Hematopoietic multipotent progenitor cell treated with erythropoietin and hydrocortisone succinate and interleukin-3 and kit ligand, for 6 days (in vitro differentiated cells): ENCODE measurements around the gene ABHD4.
"Not testable (repeated sequence)": the region's sequence is repeated elsewhere in the genome, so short reads cannot be mapped to it uniquely, and the experiment has no call there.

Experiments
- DNase-seq: peaks from one replicate; pipeline ENCODE4 v3.0.0-alpha.2; 2015

ABHD4 gene

DNA sequence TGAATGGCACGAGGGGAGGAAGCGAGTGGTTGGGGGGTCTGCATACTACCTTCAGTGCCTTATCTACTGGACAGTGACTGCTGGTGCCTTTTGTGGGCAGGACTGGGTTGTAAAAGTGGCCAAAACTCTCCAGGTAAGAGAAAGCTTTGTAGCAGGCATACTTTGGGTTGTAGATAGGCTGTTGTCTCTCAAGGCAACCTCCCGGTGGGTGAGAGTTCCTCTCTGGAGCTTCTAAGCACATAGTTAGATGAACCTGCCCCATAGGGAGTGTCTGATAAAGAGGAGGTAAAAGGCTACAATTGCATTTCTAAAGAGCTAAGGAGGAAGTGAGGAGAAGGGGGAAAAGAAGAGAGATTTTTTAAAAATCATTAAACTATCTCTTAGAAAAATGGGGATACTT lies 4.9 kb upstream of the ABHD4 start:
- DNase-seq = no peak

DNA sequence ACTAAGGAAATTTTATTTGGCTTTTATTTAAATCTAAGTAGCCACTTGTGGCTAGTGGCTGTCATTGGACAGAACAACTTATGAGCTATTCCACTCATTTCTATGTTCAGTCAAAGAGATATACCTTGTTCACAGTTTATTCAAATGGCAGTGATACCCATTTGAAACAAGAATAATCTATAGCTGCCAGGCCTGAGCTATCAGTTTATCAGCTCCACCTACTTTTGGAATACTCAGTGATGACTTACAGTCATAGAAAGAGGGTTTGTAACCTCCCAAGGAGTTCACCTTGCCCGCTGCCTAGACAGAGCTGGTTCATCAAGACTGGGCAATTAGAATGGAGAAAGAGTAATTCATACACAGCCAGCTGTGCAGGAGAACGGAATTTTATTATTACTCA lies 4.5 kb upstream of the ABHD4 start:
- DNase-seq = peak; percentile 49

DNA sequence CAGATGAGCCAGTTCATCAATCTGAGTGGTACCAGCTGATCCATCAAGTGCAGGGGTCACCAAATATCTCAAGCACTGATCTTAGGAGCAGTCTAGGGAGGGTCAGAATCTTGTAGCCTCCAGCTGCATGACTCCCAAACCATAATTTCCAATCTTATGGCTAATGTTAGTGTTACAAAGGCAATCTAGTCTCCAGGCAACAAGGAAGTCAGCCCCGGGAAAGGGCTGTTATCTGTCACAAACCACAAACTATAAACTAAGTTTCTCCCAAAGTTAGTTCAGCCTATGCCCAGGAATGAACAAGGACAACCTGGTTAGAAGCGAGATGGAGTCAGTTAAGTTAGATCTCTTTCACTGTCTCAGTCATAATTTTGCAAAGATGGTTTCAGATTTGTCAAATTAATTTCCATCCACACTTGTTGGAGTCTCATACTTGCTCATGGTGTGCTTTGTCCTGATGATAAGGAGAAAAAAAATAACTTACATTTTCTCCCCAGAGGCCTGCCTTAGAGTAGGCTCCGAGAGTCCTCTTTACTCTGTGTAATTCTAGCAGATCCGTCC lies 3.9 kb upstream of the ABHD4 start:
- DNase-seq = peak; percentile 34

DNA sequence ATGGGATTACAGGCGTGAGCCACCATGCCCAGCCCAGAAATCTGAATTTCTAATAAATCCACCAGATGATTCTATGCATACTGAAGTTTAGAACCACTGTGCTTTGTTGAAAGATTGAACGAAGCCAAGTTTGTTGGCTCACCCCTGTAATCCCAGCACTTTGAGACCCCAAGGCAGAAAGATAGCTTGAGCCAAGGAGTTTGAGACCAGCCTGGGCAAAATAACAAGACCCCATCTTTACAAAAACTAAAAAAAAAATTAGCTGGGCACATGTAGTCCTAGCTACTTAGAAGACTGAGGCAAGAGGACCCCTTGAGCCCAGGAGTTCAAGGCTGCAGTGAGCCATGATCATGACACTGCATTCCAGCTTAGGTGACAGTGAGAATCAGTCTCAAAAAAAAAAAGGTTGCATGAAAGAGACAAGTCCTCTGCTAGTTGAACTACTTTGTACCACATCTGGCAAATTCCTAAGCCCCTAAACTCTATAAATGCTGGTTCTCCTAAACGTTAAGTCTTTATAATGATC lies 1.7 kb upstream of the ABHD4 start:
- DNase-seq = no peak

DNA sequence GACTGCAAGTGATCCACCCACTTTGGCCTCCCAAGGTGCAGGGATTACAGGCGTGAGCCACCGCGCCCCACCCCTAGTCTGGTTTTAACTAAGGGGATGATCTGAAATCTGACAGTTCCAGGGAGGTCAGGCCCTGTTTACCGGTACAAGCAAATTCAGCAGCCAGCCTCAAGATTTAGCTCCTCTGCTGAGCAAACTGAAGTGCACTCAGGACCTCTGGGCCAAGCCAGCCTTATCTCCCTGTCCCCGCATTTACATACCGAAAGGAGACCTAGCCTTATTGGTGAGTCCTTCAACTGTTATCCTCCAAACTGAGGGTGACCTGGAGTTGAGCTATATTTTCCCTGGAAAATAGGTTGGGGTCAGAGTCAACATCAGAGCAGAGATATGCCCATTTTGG lies 835 bp upstream of the ABHD4 start:
- DNase-seq = peak; percentile 37

DNA sequence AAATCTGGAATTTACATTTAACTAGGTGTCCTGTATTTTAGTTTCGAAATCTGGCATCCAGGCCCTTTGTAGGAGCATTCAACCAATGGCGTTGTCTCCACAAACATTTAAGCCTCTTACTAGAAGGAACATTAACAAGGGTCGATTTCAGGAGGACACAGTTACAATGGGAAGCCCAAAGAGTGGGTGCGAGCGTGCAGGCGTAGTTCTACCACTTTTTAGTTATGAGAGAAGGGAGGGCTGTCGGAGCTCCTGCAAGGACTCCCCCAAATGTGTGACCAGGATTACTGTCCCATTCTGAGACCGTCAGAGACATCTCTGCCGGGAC lies 365 bp upstream of the ABHD4 start:
- peak; percentile 33 for DNase-seq

DNA sequence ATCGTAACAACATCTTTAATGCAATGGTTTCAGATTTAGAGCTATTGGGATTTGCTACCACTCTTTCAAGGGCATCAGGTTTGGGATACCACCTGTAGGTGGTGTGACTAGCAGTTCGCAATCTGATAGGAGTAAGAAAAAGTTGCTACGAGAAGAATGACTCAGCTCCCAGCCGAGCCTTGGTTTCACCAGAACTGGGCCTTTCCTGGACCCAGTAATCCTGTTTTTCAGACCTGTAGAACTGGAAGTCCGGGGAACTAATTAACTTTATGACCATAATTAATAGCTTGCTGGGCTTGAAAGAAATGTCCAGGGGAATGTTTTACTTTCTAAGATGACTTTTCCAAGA lies 770 bp downstream of the ABHD4 start:
- peak; percentile 58 for DNase-seq

DNA sequence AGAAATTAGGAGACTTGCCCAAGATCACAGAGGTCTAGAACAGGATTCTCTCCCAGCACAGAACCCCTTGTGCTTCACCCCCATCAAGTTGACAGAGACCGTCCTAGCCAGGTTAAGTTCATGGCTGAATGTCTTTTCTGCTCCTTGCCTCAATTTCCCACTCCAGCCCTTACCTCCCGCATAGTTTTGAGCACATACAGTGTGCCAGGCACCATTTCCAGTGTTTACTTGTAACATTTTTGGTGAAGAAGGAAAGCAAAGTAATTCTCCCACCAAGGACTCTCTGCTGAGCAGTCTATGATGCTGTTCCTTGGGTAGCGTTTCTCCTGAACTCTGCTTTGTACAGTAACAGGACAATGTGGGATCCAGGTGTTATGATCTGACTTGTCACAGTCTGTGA lies 1.2 kb downstream of the ABHD4 start:
- DNase-seq = no peak

DNA sequence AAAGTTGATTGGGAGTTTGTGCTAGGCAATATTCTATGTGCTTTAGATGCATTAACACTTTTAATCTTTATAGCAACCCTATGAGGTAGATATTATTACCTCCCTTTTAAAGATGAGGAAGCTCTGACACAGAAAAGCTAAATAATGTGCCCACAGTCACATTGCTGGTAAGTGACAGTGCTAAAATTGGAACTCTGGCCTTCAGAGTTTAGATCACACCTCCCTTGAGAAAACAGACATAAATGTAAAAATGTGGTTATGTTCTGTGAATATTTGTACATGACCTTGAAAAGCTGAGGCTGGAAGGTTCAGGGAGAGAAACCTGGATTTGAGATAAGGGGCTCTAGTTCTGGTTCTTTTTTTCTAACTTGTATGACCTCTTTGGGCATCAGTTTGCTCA lies 1.9 kb downstream of the ABHD4 start:
- DNase-seq = no peak

DNA sequence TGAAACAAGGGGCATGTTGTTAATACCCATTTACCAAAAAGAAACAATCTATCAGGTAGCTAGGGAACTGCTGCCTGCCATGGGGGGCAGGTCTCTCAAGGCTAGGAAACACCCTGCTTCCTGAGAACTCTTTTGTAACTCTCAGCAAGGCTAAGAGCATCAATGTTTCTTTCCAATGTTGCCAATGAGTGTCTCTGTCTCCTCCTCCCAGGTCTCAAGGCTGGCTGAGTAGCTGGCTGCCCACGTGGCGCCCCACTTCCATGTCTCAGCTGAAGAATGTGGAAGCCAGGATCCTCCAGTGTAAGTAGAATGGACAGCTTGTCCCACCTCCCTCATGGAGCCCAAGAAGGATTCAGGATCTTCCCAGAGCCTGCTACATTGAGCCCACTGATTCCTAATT lies 3.4 kb downstream of the ABHD4 start:
- DNase-seq = no peak

DNA sequence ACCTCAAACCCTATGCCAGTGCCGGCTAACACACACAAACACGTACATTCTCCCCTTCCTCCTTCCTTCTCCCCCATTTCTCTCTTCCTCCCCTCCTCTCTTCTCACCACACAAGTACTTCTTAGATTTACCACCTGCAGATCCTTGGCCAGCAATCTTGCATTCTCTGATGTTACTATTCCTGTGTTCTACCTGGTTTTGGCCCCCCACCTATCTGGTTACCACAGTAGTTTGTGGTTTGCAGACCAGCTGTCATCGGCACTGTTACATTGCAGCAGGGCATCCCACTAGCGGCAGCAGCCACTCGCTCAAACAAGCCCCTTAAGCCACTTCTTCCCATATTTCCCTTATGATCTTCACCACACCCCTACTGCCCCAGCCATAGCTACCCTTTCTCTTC lies 3.9 kb downstream of the ABHD4 start:
- DNase-seq = no peak

DNA sequence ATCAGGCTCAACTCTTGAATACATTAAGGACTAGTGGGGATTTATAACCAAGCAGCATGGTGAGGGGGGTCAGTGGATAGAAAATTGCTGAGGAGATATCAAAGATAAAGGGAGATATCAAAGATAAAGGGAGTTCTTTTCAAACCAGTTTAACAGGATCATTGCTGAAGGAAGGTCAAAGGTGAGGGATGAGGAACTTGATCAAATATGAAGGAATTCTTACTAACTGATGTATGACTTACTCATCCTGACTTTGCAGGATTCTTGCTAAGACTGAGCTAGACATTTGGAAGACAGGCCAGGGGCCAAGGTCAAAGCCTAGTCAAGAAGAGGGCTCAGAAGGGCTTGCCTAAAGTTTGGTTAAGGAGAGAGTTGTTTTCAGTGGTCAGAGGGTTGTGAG lies 4.8 kb downstream of the ABHD4 start:
- no peak for DNase-seq

DNA sequence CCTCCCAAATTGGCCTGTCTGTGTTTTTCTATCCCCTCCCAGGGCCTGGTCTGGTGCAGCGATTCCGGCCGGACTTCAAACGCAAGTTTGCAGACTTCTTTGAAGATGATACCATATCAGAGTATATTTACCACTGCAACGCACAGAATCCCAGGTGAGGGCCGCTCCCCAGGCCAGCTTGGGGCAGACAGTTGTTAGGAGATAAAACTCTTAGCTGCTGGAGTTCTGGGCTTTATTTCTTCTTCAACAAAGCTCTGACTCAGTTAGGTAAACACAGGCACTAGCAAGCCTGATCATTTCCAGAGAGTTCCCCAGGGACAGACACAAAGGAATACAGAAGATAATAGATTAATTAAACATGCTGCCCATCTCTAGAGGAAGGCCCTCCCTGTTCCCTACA lies 8.3 kb downstream of the ABHD4 start:
- no peak for DNase-seq

DNA sequence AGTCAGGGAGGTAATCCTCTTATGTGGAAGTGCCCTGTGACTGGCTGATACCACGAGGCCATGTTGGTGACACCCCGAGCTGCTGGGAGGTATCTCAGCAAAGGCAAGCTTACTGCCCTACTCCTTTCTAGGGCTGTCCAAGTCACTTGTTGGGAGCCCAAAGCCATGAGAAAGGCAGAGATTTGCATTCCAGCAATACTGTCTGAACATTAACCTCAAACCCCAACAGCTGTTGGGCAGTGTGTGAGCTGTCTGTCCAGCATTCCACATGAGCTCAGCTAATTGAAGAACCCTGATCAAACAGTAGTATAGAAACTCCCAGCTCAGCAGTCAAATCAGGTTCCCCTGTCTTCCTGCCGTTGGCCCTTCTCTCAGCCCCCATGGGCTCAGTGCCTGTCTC lies 9.2 kb downstream of the ABHD4 start:
- no peak for DNase-seq

DNA sequence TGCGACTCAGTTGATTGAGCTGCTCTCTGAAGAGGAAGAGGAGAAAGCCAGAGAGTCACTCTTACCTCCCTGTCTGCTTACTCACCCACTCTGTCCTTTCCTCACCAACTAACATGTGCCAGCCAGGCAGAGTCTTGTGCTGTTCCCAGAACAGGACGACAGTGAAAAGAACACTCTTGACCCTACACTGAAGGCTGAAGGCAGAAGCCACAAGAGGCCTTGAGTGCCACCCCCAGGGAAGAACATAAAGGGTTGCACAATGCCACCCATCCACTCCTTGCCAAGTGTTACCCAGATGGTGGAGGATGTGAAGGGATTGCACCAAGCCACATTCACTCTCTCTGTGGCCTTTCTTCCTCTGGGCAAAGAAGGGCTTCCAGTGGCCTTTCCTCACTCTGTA lies 12.8 kb downstream of the ABHD4 start:
- no peak for DNase-seq

DNA sequence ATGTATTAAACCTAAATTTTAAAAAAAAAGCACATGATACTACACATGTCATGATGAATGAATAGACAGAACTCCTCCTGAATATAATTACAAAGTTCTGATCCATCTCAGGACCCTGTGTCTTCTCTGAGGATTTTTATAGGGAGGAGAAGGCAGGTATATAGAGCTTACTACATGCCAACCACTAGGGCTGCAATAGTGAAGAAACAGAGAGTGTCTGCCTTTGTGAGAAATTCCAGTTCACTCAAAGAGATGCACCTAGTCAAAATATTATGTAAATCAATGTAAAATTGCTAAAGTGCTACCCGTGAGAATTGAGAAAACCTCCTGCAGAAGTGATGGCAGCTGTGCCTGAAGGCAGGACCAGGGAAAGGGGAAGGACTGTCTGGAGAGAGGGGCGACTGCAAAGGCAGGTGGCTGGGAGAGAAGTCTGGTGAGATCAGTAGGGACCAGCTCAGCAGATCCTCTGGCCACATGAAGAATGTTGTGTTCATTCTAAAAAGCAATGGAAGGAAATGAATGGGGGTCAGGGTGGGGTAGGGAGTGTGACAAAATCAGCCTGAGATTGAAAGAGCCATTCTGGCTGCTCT lies 15.1 kb downstream of the ABHD4 start:
- no peak for DNase-seq

DNA sequence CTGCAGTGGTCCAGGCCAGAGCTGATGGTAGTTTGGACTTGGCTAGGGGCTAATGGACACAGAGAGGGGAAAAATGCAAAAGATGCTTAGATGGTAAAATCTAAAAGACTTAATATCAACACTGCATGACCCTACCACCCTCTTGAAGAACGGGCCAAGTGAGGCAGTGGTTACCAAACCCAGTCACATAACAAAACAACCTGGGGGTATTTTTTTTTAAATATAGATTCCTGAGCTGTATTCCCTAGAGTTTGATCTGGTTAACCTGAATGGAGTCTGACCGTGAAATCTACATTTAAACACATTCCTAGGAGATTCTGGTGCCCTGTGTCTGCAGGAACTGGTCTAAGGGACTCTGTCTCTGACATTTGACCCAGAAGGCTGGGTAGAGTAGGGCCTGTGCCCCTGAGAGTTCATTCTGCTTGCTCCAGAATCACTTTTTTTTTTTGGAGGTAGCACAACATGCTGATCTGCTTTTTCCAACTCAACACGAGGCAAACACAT lies 15.7 kb downstream of the ABHD4 start:
- DNase-seq = no peak

DNA sequence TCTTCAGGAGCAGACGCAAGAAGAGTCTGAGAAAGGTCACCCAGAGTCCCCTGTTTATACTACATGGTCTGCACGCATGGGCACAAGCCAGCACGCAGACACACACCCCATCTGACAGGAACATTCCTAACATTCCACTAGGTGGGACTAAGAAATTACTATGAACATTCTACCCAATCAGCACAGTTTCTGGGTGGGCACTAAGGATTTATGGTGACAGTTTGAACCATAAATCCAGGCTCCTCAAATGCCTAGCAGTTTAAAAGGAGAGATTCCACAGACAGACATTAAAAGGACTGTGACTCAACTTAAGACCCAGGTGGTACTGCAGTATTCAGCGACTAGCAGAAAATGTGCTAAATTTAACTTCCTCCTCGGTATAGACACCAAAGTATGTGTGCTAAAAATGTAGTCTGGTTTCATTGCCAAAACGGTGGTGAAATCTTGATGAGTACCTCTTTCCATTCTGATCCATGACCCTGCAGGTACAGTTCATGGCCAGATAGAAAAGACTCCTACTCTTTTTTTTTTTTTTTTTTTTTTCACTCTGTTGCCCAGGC lies 16.2 kb downstream of the ABHD4 start:
- no peak for DNase-seq

DNA sequence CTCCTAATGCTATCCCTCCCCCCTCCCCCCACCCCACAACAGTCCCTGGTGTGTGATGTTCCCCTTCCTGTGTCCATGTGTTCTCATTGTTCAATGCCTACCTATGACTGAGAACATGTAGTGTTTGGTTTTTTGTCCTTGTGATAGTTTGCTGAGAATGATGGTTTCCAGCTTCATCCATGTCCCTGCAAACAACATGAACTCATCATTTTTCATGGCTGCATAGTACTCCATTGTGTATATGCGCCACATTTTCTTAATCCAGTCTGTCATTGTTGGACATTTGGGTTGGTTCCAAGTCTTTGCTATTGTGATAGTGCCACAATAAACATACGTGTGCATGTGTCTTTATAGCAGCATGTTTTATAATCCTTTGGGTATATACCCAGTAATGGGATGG lies 17.7 kb downstream of the ABHD4 start:
- DNase-seq = not testable (repeated sequence)

DNA sequence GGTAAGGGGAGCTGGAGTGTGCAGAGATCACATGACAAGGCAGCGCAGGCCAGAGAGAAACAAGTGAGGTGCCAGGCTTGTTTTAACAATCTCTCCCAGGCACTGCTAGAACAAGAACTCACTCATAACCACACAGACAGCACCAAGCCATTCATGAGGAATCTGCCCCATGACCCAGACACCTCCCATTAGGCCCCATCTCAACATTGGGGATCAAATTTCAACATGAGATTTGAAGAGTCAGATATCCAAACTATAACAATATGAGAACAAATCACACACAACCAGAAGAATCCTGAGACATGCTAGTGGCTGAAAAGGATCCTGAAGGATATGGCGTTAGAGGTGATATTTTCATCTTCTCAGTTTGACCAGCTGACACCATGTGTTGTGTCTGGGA lies 24.2 kb downstream of the ABHD4 start:
- no peak for DNase-seq

DNA sequence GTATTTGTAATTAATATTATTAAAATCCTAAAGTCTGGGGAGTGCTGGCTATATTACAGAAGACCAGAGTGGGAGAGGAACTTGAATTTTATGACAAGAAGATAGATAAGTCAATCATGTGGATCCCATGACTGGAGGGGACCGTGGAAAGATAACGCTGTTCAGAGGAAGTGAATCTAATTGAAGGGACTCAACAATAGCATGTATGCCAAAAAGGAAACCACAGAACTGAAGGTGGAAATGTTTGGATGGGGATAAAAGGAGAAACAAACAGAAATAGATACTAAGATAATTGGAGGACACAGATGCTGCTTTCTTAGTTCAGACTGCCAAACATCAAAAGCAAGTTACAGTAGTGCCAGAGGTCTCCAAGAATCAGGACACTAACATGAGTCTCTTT lies 24.9 kb downstream of the ABHD4 start:
- DNase-seq = peak; percentile 65

DNA sequence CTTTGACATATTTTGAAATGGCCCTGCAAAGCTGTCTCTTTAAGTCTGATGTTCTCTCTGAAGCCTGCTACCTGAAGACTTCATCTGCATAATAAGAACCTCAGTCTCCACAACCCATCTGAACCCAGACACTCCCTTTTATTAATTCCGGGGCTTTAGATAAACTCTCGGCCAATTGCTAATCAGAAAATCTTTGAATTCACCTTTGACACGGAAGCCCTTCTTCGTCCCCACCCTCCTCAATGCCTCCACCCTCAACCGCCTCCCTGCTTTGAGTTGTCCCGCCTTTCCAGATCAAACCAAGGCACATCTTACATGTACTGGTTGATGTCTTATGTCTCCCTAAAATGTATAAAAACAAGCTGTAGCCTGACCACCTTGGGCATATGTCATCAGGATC lies 28.5 kb downstream of the ABHD4 start:
- DNase-seq = peak; percentile 38

DNA sequence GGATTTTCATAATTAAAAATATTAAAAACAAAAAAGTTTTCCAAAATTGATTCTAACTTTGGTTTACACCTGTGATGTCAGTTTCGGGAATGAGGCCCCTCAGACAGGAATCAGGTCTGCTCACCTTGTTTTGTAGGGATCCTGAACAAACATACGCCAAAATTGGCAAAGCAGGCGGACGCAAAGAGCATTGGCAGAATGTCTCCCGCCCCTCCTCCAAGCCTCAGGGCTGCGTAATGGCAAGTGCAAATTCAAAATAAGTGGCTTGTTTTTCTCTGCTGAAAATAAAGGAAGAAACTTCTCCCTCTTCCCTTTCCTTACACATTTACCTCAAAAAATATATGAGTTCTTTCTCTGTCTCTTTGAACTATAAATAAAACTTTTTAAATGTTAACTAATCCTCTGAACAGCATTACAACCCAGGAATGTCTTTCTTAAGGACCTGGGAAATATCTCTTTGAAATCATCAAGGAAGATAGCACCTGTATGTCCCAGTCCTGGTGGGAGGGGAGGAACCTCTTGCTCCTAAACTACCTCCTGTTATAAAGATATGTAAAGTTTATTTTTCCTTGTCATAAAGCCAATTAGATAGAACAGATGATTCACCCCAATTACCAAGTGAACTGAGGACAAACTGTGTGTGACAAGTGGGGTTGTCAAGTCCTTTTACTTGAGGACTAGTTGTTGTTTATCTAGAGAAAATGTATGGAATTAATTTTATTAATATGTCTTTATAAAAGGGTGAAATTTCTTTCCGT lies 29.6 kb downstream of the ABHD4 start:
- no peak for DNase-seq

DNA sequence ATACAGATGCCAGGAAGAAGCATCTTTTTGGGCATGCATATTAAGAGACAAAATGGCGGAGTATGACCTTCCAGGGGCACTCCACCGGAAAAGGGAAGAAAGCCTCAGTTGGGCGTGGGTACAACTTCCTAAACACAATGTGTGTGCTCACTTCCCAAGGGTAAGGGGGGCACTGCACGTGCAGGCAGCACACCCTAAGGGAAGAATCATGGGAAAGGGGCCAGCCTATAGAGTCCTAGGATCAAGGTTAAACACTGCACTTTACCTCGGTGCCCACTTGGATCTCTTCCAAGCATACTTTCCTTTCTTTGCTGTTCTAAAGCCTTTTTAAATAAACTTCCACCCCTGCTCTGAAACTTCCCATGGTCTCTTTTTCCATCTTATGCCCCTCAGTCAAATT lies 31.3 kb downstream of the ABHD4 start:
- no peak for DNase-seq
